SK-N-SH treated with all-trans-retinoic acid at 6 μM for 48 hours (cell line): ENCODE measurements around the gene CCR7.

Experiments
- ATAC-seq: fragments of 200-7000 bp; cut with Tn5 transposase; 3 replicates; pipeline ENCODE4 v1.9.1; 2020; ENCODE audit warnings: mild to moderate bottlenecking, moderate library complexity
- ARNTL ChIP-seq: fragments of 450-650 bp; formaldehyde crosslinking; IDR thresholded peaks from 2 replicates; pipeline ENCODE4 v1.5.0; 2020; ENCODE audit warnings: low read depth, mild to moderate bottlenecking, moderate library complexity, borderline replicate concordance
- BACH2 ChIP-seq: fragments of 250-450 bp; sonication (Bioruptor Pico); IDR thresholded peaks from 2 replicates; pipeline ENCODE4 v1.9.0; 2021; ENCODE audit warnings: mild to moderate bottlenecking, borderline replicate concordance
- CSDC2 ChIP-seq: fragments of 250-450 bp; sonication (Bioruptor Pico); IDR thresholded peaks from 2 replicates; pipeline ENCODE4 v1.5.0; 2020; ENCODE audit warnings: mild to moderate bottlenecking, moderate library complexity
- GLIS3 ChIP-seq: fragments of 250-450 bp; sonication (Bioruptor Pico); IDR thresholded peaks from 2 replicates; pipeline ENCODE4 v1.5.0; 2020; ENCODE audit warnings: mild to moderate bottlenecking, moderate library complexity
- ISL1 ChIP-seq: fragments of 250-450 bp; sonication (Bioruptor Pico); IDR thresholded peaks from 2 replicates; pipeline ENCODE4 v2.1.2; 2022; ENCODE audit warnings: mild to moderate bottlenecking, moderate library complexity
- OSR1 ChIP-seq: fragments of 250-450 bp; sonication (Bioruptor Pico); IDR thresholded peaks from 2 replicates; pipeline ENCODE4 v1.8.0; 2022; ENCODE audit warnings: moderate library complexity, mild to moderate bottlenecking, inconsistent platforms
- PPARA ChIP-seq: fragments of 250-450 bp; sonication (Bioruptor Pico); IDR thresholded peaks from 2 replicates; pipeline ENCODE4 v1.5.0; 2020; ENCODE audit warnings: mild to moderate bottlenecking, borderline replicate concordance
- RARB ChIP-seq: fragments of 250-450 bp; sonication (Bioruptor Pico); IDR thresholded peaks from 2 replicates; pipeline ENCODE4 v1.8.0; 2021; ENCODE audit warnings: mild to moderate bottlenecking, moderate library complexity
- TCF4 ChIP-seq: fragments of 250-450 bp; sonication (Bioruptor Pico); IDR thresholded peaks from 2 replicates; pipeline ENCODE4 v1.8.0; 2021; ENCODE audit warnings: mild to moderate bottlenecking, moderate library complexity, borderline replicate concordance
- TOX ChIP-seq: fragments of 250-450 bp; sonication (Bioruptor Pico); IDR thresholded peaks from 2 replicates; pipeline ENCODE4 v1.8.0; 2021; ENCODE audit warnings: mild to moderate bottlenecking, moderate library complexity, borderline replicate concordance
- ZC3H10 ChIP-seq: fragments of 250-450 bp; sonication (Bioruptor Pico); IDR thresholded peaks from 2 replicates; pipeline ENCODE4 v1.5.1; 2021; ENCODE audit warnings: mild to moderate bottlenecking, moderate library complexity
- ZFP30 ChIP-seq: fragments of 450-650 bp; formaldehyde crosslinking; IDR thresholded peaks from 2 replicates; pipeline ENCODE4 v1.5.0; 2022; ENCODE audit warnings: mild to moderate bottlenecking, moderate library complexity
- ZNF565 ChIP-seq: fragments of 450-650 bp; formaldehyde crosslinking; conservative IDR thresholded peaks from 2 replicates; pipeline ENCODE4 v1.5.0; 2020; ENCODE audit warnings: low read depth, mild to moderate bottlenecking, moderate library complexity
- ZNF70 ChIP-seq: fragments of 450-650 bp; formaldehyde crosslinking; IDR thresholded peaks from 2 replicates; pipeline ENCODE4 v1.5.0; 2020; ENCODE audit warnings: mild to moderate bottlenecking, moderate library complexity
- ZNF8 ChIP-seq: fragments of 450-650 bp; formaldehyde crosslinking; IDR thresholded peaks from 2 replicates; pipeline ENCODE4 v1.5.0; 2020; ENCODE audit warnings: mild to moderate bottlenecking, moderate library complexity
- TF ChIP-seq, protein P1 (sequence below): fragments of 250-450 bp; sonication (Bioruptor Pico); IDR thresholded peaks from 2 replicates; pipeline ENCODE4 v1.5.1; 2020; ENCODE audit warnings: low read depth, mild to moderate bottlenecking, moderate library complexity
- TF ChIP-seq, protein P2 (sequence below): fragments of 250-450 bp; sonication (Bioruptor Pico); IDR thresholded peaks from 2 replicates; pipeline ENCODE4 v1.5.0; 2020; ENCODE audit warnings: mild to moderate bottlenecking, moderate library complexity
- TF ChIP-seq, protein P3 (sequence below): fragments of 250-450 bp; sonication (Bioruptor Pico); IDR thresholded peaks from 2 replicates; pipeline ENCODE4 v1.8.0; 2021; ENCODE audit warnings: low read depth, mild to moderate bottlenecking, moderate library complexity, borderline replicate concordance
- TF ChIP-seq, protein P4 (sequence below): fragments of 250-450 bp; sonication (Bioruptor Pico); IDR thresholded peaks from 2 replicates; pipeline ENCODE4 v1.5.1; 2021; ENCODE audit warnings: mild to moderate bottlenecking, moderate library complexity
- TF ChIP-seq, protein P5 (sequence below): fragments of 250-450 bp; sonication (Bioruptor Pico); IDR thresholded peaks from 2 replicates; pipeline ENCODE4 v1.8.0; 2020; ENCODE audit warnings: mild to moderate bottlenecking, moderate library complexity, borderline replicate concordance

The CCR7 gene

DNA sequence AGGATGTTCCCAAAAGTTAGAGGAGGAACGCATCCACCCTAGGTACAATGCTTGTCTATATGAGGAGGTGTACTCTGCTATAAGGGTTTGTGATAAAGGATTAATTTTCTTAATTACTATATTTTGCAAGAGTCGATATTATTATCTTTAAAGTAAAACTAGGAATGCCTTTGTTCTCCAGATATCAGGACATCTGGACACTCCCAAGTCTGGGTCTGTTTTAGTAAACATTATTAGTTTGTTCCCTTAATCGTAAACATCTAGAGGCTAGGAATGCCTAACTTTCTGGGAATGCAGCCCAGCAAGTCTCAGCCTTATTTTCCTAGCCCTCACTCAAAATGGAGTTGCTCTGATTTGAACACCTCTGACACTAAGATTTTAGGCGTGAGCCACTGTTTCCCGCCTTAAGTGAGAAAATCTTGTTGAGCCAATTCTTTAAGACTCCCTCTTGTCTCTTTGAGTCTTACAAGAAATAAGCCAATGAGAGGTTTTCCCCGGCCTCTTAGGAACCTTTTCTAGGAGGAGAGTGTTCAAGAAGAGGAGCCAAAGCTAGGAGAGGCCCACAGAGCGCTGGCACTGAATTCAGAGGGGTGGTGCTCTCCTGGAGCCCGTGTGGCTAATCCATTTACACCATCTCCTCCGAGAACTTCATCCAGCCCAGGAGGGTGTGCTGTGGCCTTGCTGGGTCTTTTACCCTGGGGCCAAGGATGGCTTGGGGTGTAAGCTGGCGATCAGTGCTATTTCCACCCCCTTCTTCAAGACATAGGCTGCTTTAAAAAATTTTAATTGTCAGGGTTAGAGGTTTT, 41.5 kb upstream of the CCR7 start:
- no peak for ATAC-seq
- TF ChIP-seq ZNF565 (CRISPR knock-in tag), result no peak
- TF ChIP-seq ZNF8 (CRISPR knock-in tag), result no peak
- TF ChIP-seq TCF4 (CRISPR knock-in tag), result no peak
- TF ChIP-seq, protein P1, sequence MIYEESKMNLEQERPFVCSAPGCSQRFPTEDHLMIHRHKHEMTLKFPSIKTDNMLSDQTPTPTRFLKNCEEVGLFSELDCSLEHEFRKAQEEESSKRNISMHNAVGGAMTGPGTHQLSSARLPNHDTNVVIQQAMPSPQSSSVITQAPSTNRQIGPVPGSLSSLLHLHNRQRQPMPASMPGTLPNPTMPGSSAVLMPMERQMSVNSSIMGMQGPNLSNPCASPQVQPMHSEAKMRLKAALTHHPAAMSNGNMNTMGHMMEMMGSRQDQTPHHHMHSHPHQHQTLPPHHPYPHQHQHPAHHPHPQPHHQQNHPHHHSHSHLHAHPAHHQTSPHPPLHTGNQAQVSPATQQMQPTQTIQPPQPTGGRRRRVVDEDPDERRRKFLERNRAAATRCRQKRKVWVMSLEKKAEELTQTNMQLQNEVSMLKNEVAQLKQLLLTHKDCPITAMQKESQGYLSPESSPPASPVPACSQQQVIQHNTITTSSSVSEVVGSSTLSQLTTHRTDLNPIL (CRISPR knock-in tag), result no peak
- TF ChIP-seq PPARA (CRISPR knock-in tag), result no peak
- TF ChIP-seq, protein P2, sequence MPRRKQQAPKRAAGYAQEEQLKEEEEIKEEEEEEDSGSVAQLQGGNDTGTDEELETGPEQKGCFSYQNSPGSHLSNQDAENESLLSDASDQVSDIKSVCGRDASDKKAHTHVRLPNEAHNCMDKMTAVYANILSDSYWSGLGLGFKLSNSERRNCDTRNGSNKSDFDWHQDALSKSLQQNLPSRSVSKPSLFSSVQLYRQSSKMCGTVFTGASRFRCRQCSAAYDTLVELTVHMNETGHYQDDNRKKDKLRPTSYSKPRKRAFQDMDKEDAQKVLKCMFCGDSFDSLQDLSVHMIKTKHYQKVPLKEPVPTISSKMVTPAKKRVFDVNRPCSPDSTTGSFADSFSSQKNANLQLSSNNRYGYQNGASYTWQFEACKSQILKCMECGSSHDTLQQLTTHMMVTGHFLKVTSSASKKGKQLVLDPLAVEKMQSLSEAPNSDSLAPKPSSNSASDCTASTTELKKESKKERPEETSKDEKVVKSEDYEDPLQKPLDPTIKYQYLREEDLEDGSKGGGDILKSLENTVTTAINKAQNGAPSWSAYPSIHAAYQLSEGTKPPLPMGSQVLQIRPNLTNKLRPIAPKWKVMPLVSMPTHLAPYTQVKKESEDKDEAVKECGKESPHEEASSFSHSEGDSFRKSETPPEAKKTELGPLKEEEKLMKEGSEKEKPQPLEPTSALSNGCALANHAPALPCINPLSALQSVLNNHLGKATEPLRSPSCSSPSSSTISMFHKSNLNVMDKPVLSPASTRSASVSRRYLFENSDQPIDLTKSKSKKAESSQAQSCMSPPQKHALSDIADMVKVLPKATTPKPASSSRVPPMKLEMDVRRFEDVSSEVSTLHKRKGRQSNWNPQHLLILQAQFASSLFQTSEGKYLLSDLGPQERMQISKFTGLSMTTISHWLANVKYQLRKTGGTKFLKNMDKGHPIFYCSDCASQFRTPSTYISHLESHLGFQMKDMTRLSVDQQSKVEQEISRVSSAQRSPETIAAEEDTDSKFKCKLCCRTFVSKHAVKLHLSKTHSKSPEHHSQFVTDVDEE, result no peak
- TF ChIP-seq, protein P3, sequence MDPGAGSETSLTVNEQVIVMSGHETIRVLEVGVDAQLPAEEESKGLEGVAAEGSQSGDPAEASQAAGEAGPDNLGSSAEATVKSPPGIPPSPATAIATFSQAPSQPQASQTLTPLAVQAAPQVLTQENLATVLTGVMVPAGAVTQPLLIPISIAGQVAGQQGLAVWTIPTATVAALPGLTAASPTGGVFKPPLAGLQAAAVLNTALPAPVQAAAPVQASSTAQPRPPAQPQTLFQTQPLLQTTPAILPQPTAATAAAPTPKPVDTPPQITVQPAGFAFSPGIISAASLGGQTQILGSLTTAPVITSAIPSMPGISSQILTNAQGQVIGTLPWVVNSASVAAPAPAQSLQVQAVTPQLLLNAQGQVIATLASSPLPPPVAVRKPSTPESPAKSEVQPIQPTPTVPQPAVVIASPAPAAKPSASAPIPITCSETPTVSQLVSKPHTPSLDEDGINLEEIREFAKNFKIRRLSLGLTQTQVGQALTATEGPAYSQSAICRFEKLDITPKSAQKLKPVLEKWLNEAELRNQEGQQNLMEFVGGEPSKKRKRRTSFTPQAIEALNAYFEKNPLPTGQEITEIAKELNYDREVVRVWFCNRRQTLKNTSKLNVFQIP (CRISPR knock-in tag), result no peak
- no peak for TF ChIP-seq ISL1
- TF ChIP-seq ZNF70 (CRISPR knock-in tag), result no peak
- no peak for TF ChIP-seq ARNTL
- no peak for TF ChIP-seq OSR1 (CRISPR knock-in tag)
- no peak for TF ChIP-seq BACH2 (CRISPR knock-in tag)
- TF ChIP-seq ZFP30 (CRISPR knock-in tag), result no peak
- TF ChIP-seq CSDC2 (CRISPR knock-in tag), result no peak
- no peak for TF ChIP-seq ZC3H10
- no peak for TF ChIP-seq GLIS3 (CRISPR knock-in tag)

DNA sequence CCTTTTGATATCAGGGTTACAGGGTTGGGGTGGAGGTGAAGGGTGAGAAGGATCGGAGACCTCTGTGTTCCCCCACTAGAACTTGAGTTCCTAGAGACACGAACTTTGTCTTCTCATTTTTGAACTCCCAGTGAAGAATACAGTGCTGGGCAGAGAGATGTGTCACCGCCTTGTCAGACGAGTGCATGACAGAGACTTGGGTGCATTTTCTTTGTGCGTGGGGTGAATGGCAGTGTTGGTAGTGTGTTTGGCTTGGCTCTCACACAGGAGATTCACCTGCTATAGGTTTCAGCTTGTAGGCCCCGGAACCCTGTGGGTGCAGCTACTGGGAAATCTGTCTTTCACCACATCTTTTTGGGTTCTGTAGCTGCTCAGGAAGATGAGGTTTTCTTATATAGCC, 40.0 kb upstream of the CCR7 start:
- TF ChIP-seq ZFP30 (CRISPR knock-in tag), result no peak
- TF ChIP-seq CSDC2 (CRISPR knock-in tag), result no peak
- no peak for TF ChIP-seq GLIS3 (CRISPR knock-in tag)
- no peak for TF ChIP-seq ZNF8 (CRISPR knock-in tag)
- TF ChIP-seq, protein P2, result no peak
- TF ChIP-seq, protein P4, sequence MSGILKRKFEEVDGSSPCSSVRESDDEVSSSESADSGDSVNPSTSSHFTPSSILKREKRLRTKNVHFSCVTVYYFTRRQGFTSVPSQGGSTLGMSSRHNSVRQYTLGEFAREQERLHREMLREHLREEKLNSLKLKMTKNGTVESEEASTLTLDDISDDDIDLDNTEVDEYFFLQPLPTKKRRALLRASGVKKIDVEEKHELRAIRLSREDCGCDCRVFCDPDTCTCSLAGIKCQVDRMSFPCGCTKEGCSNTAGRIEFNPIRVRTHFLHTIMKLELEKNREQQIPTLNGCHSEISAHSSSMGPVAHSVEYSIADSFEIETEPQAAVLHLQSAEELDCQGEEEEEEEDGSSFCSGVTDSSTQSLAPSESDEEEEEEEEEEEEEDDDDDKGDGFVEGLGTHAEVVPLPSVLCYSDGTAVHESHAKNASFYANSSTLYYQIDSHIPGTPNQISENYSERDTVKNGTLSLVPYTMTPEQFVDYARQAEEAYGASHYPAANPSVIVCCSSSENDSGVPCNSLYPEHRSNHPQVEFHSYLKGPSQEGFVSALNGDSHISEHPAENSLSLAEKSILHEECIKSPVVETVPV, result no peak
- TF ChIP-seq ZNF70 (CRISPR knock-in tag), result no peak
- TF ChIP-seq, protein P5, sequence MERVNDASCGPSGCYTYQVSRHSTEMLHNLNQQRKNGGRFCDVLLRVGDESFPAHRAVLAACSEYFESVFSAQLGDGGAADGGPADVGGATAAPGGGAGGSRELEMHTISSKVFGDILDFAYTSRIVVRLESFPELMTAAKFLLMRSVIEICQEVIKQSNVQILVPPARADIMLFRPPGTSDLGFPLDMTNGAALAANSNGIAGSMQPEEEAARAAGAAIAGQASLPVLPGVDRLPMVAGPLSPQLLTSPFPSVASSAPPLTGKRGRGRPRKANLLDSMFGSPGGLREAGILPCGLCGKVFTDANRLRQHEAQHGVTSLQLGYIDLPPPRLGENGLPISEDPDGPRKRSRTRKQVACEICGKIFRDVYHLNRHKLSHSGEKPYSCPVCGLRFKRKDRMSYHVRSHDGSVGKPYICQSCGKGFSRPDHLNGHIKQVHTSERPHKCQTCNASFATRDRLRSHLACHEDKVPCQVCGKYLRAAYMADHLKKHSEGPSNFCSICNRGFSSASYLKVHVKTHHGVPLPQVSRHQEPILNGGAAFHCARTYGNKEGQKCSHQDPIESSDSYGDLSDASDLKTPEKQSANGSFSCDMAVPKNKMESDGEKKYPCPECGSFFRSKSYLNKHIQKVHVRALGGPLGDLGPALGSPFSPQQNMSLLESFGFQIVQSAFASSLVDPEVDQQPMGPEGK (CRISPR knock-in tag), result no peak
- no peak for TF ChIP-seq TOX (CRISPR knock-in tag)
- TF ChIP-seq, protein P3 (CRISPR knock-in tag), result no peak
- no peak for TF ChIP-seq BACH2 (CRISPR knock-in tag)
- TF ChIP-seq RARB (CRISPR knock-in tag), result no peak
- TF ChIP-seq ARNTL, result no peak
- no peak for TF ChIP-seq ZC3H10
- no peak for TF ChIP-seq ZNF565 (CRISPR knock-in tag)
- no peak for ATAC-seq
